Jurkat, Clone E6-1 (cell line): Measurements from ENCODE around the gene HBA2.
"Not testable (repeated sequence)": the region's sequence is repeated elsewhere in the genome, so short reads cannot be mapped to it uniquely, and the experiment has no call there.

ENCODE experiments used
- DNase-seq: peaks from one replicate; pipeline ENCODE4 v3.0.0-alpha.2; 2011; ENCODE audit warnings: low read depth, low spot score
- H3K4me3 ChIP-seq: 2 replicates; pipeline ENCODE4 v1.5.1; 2011; ENCODE audit warnings: mild to moderate bottlenecking, low read length, control low read depth, moderate library complexity

The HBA2 gene

GRCh38 chr16:153550-154216, 19.0 kb upstream of the HBA2 start:
- not testable (repeated sequence) for DNase-seq, H3K4me3 ChIP-seq

- H3K4me3 ChIP-seq, result no peak overlapping the region
- no peak for DNase-seq
Observed at GRCh38 chr16:154217-155030, 18.3 kb upstream of the HBA2 start.

GRCh38 chr16:155031-155398, 17.7 kb upstream of the HBA2 start:
- H3K4me3 ChIP-seq, result no peak overlapping the region

GRCh38 chr16:159136-159849, 13.4 kb upstream of the HBA2 start:
- no peak overlapping the region for H3K4me3 ChIP-seq
- no peak for DNase-seq

More at GRCh38 chr16:155031-155398, 17.7 kb upstream of the HBA2 start:
- no peak for DNase-seq

GRCh38 chr16:160242-160641, 12.4 kb upstream of the HBA2 start:
- DNase-seq, H3K4me3 ChIP-seq: not testable (repeated sequence)

GRCh38 chr16:160691-161190, 11.9 kb upstream of the HBA2 start:
- no peak overlapping the region for H3K4me3 ChIP-seq
- DNase-seq, result no peak

- no peak overlapping the region for H3K4me3 ChIP-seq
- DNase-seq, result no peak
Observed at GRCh38 chr16:162271-162991, 10.2 kb upstream of the HBA2 start.

- DNase-seq, H3K4me3 ChIP-seq: not testable (repeated sequence)
Observed at GRCh38 chr16:163139-163538, 9.5 kb upstream of the HBA2 start.

GRCh38 chr16:163696-164095, 9.0 kb upstream of the HBA2 start:
- not testable (repeated sequence) for DNase-seq

GRCh38 chr16:164134-164823, 8.4 kb upstream of the HBA2 start:
- DNase-seq, H3K4me3 ChIP-seq: not testable (repeated sequence)

More at GRCh38 chr16:163696-164095, 9.0 kb upstream of the HBA2 start:
- not testable (repeated sequence) for H3K4me3 ChIP-seq

- H3K4me3 ChIP-seq, result no peak overlapping the region
- no peak for DNase-seq
Observed at GRCh38 chr16:164827-165538, 7.7 kb upstream of the HBA2 start.

- no peak for DNase-seq
- no peak within 1 kb of the TSS for H3K4me3 ChIP-seq
Observed at GRCh38 chr16:165539-166374, 6.9 kb upstream of the HBA2 start, which contains the start of gene HBM. Gene HBM (plus strand): TSS chr16:165978. CDS start chr16:165998, 20 bp downstream.

GRCh38 chr16:166375-167121, 6.1 kb upstream of the HBA2 start:
- DNase-seq, result no peak
- H3K4me3 ChIP-seq, result no peak overlapping the region

GRCh38 chr16:167122-167690, 5.5 kb upstream of the HBA2 start:
- DNase-seq, result no peak
- no peak overlapping the region for H3K4me3 ChIP-seq

GRCh38 chr16:168424-168823, 4.3 kb upstream of the HBA2 start:
- H3K4me3 ChIP-seq, result no peak overlapping the region
- no peak for DNase-seq

GRCh38 chr16:169014-169413, 3.7 kb upstream of the HBA2 start:
- H3K4me3 ChIP-seq, result no peak overlapping the region
- no peak for DNase-seq
